Activated T-cell treated with anti-CD3 and anti-CD28 coated beads, Interleukin-2, amount 50 U/mL, for 48 hours (primary cell): ENCODE data around the gene MGST2.

Source experiments
- DNase-seq, 2 experiments: peaks; one replicate each; pipeline ENCODE4 v3.0.0-alpha.2; 2020

Gene MGST2

DNA sequence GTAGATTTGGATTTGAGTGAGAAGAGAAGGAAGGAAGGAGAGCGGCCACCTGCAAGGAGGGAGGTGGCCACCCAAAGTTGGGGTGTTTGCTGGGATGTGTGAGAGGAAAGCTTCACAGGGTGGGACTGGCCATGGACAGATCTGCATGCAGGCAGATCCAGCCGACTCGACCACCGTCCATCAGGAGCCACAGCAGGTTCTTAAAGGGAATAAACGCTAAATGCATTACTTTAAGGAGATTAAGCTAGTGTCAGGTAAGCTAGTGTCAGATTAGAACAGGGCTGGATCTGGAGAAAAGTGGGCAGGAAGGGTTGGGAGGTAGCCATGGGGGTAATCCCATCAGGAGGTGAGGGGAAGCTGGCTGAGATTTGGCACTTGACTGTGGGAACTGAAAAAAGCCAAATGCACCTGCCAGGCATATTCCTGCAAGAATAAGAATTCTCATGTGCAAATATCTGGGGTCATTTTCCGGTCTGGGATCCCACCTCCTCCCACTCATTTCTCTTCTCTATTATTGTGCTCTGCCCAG lies 79.6 kb downstream of the MGST2 start:
- no peak for DNase-seq

DNA sequence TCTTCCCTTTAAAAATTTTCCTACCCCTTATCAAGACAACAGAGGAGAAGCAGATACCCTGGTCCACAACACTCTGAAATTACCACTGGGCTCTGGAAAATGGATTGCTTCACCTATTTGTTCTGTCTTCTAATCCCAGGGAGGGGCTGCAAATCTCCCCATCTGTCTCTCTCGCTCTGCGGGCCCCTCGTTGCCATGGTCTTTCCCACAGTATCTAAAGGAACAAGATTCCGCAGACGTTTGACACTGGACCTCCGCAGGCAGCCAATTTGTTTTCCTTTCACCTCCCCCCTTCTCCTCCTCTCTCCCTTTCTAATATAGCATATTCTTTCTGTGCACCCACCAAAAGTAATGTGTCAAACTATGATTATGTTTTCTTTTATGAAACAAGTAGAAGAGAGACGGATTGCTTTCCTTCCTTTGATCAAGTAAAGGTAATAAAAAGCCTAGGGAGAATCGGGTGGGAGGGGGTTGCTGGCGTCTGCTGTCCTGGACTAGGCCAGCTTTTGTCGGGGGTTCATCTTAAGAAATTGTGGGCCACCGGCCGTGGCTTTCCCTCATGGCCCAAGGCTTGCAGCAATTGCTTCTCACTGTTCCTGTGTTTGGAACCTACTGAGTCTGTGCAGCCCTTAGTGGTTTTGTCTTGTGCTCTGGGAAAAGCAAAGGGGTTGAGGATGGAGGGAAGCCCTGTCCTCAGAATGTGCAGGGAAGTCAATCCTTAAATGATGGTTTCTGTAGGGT lies 81.0 kb downstream of the MGST2 start:
- DNase-seq = no peak

DNA sequence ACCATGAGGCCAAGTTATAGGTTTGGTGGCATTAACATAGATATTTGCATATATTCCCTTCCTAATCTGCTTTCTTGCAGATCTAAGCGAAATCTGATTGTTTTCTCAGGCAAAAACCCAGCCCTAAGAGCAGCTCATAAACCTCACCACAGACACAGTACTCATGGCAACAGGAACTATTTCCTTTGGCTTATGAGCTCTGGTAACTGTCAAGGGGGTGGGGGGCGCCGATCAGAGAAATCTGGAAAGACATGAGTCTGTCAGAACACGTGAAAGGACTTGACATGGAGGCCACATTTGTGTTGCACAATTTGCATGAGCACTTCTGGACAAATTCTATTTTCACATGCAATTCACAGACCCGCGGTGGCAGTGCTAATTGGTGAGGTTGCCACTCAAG lies 83.7 kb downstream of the MGST2 start:
- no peak for DNase-seq

DNA sequence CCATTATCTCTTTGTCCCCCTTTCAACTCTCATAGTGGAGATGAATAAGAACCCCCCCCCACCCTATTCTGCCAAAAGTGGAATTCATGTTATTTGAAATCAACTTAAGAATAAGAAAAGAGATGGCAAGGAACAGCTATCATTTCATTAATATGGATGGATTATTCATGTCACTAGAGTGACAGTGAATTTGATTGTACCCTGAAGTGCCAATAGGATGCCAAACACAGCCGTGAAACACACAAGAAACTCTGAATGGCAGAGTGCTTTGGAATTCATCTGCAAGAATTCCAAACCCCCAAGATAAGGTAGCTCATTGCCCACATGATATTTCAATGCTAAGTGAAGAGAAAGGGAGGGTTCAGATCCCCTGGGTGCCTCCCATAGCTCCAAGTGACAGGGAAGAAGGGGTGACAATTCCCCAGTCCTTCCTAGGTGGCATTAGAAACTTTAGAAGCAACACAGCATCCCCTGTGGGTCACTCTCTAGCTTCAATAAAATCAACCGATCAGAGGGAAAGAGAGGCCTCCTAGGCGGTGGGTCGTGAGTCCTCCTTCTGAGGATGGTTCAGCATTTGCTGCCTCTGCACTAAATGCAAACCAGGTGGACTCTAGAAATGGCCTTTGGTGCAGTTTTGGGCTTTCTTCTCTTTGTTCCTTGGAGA lies 84.3 kb downstream of the MGST2 start:
- DNase-seq = no peak

DNA sequence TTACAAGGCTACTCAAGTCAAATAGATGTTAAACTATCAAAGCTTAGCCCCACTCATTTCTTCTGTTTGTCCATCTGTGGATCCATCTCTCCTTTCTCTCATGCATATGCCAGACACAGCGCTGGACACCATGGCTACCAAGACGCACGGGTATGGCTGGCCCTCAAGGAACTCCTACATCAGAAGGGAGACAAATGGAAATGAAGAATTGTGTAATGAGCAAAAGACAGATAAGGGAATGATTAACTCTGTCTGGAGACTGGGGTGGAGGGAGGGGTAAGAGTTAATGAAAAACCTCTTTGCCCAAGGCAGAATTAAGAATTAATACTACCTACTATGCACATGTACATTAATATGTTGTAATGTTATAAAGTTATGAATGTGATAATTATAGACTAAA lies 88.1 kb downstream of the MGST2 start:
- no peak for DNase-seq
